Smooth muscle cell (in vitro differentiated cells): ENCODE results near the gene NKAIN2. TPM values are rescaled to one million over a fixed set of nuclear protein-coding genes. Genes with fewer than 3 reads are reported as not detected.
"Not testable (repeated sequence)": the region's sequence is repeated elsewhere in the genome, so short reads cannot be mapped to it uniquely, and the experiment has no call there.

Experiments
- DNase-seq: peaks from one replicate; lab custom pipeline; 2025; ENCODE audit not compliant: unreplicated experiment; lab: John Stamatoyannopoulos, UW
- H2AFZ ChIP-seq: fragments of 200-600 bp; sonication (generic); 2 replicates; pipeline ENCODE4 v1.6.0; 2016; ENCODE audit warnings: antibody characterized with exemption, low read depth, mild to moderate bottlenecking
- H3F3A ChIP-seq: fragments of 200-600 bp; sonication (generic); 2 replicates; pipeline ENCODE4 v1.6.0; 2017; ENCODE audit warnings: antibody characterized with exemption, low read depth
- H3K27ac ChIP-seq: fragments of 200-600 bp; sonication (generic); 2 replicates; pipeline ENCODE4 v1.5.1; 2016; ENCODE audit warnings: low read depth, mild to moderate bottlenecking
- H3K27me3 ChIP-seq: fragments of 200-600 bp; sonication (generic); 2 replicates; pipeline ENCODE4 v1.6.1; 2016; ENCODE audit warnings: low read depth, mild to moderate bottlenecking
- H3K36me3 ChIP-seq: fragments of 200-600 bp; sonication (generic); 2 replicates; pipeline ENCODE4 v1.5.1; 2016; ENCODE audit warnings: low read depth
- H3K4me1 ChIP-seq: fragments of 200-600 bp; sonication (generic); 2 replicates; pipeline ENCODE4 v1.5.1; 2016; ENCODE audit warnings: low read depth
- H3K4me2 ChIP-seq: fragments of 200-600 bp; sonication (generic); 2 replicates; pipeline ENCODE4 v1.6.0; 2016; ENCODE audit warnings: mild to moderate bottlenecking
- H3K4me3 ChIP-seq: fragments of 200-600 bp; sonication (generic); 2 replicates; pipeline ENCODE4 v1.5.1; 2016; ENCODE audit warnings: mild to moderate bottlenecking
- H3K79me2 ChIP-seq: fragments of 200-600 bp; sonication (generic); 2 replicates; pipeline ENCODE4 v1.6.0; 2016; ENCODE audit warnings: low read depth, mild to moderate bottlenecking
- H3K9ac ChIP-seq: fragments of 200-600 bp; sonication (generic); 2 replicates; pipeline ENCODE4 v1.6.0; 2016; ENCODE audit warnings: low read depth
- H3K9me3 ChIP-seq: fragments of 200-600 bp; sonication (generic); replicated peaks from 2 replicates; pipeline ENCODE4 v1.5.1; 2016; ENCODE audit warnings: low read depth
- H4K20me1 ChIP-seq: fragments of 200-600 bp; sonication (generic); 2 replicates; pipeline ENCODE4 v1.6.0; 2016; ENCODE audit warnings: low read depth
- WGBS: methylation state at CpG from one replicate; pipeline ENCODE4 v1.1.7; 2016; ENCODE audit warnings: low lambda C conversion rate; 5-methylcytosine and 5-hydroxymethylcytosine counted together
- polyA plus RNA-seq: library from polyadenylated mRNA; unstranded; fragments of >200 nt; fragmentation: Nextera tagmentation; extraction: Ambion mirVana; gene quantifications from 2 replicates; pipeline ENCODE4 v1.2.1, GENCODE V29; 2016
- total RNA-seq: library from RNA; depleted of rRNA; stranded (reverse); fragments of >200 nt; gene quantifications from 2 replicates; pipeline ENCODE4 v1.2.3, GENCODE V29; 2014
- TF ChIP-seq, protein P1 (sequence below): fragments of 200-600 bp; sonication (generic); IDR thresholded peaks from 2 replicates; pipeline ENCODE4 v1.5.1; 2017; ENCODE audit warnings: borderline replicate concordance, mild to moderate bottlenecking, antibody characterized with exemption; ENCODE audit not compliant: insufficient read depth, poor library complexity, severe bottlenecking

Gene NKAIN2
- total and polyA plus RNA-seq, 2 experiments from 2014 or later: 0.09 TPM; not detected in 1

GRCh38 chr6:124008988-124009765, 205.5 kb downstream of the NKAIN2 start:
- H3K27me3 ChIP-seq: no peaks in the 10 kb centered on the region
- no peaks in the 10 kb centered on the region for H3K79me2 ChIP-seq
- H3K4me3 ChIP-seq: no peak overlapping the region
- no peak for DNase-seq
- no peaks in the 10 kb centered on the region for H3F3A ChIP-seq
- H3K27ac ChIP-seq: no peak overlapping the region
- H3K4me2 ChIP-seq: no peak overlapping the region
- no peaks in the 10 kb centered on the region for H3K4me1 ChIP-seq
- WGBS: 83% methylated on average over 6 of the region's 6 CpGs
- TF ChIP-seq, protein P1, sequence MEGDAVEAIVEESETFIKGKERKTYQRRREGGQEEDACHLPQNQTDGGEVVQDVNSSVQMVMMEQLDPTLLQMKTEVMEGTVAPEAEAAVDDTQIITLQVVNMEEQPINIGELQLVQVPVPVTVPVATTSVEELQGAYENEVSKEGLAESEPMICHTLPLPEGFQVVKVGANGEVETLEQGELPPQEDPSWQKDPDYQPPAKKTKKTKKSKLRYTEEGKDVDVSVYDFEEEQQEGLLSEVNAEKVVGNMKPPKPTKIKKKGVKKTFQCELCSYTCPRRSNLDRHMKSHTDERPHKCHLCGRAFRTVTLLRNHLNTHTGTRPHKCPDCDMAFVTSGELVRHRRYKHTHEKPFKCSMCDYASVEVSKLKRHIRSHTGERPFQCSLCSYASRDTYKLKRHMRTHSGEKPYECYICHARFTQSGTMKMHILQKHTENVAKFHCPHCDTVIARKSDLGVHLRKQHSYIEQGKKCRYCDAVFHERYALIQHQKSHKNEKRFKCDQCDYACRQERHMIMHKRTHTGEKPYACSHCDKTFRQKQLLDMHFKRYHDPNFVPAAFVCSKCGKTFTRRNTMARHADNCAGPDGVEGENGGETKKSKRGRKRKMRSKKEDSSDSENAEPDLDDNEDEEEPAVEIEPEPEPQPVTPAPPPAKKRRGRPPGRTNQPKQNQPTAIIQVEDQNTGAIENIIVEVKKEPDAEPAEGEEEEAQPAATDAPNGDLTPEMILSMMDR: no peak
- no peaks in the 10 kb centered on the region for H3K9me3 ChIP-seq
- H4K20me1 ChIP-seq: no peaks in the 10 kb centered on the region
- no peak overlapping the region for H2AFZ ChIP-seq
- H3K36me3 ChIP-seq: no peaks in the 10 kb centered on the region
- H3K9ac ChIP-seq: no peak overlapping the region

- Histone ChIP-seq H3K27ac (no peak overlapping the region), H2AFZ (no peak overlapping the region), H3K9ac (no peak overlapping the region), H4K20me1 (no peaks in the 10 kb centered on the region), H3K4me1 (no peaks in the 10 kb centered on the region), H3F3A (no peaks in the 10 kb centered on the region), H3K79me2 (no peaks in the 10 kb centered on the region), H3K27me3 (no peaks in the 10 kb centered on the region), H3K4me2 (no peak overlapping the region), H3K4me3 (no peak overlapping the region), H3K36me3 (no peaks in the 10 kb centered on the region), H3K9me3 (no peaks in the 10 kb centered on the region)
- DNase-seq: no peak
- TF ChIP-seq, protein P1: no peak
Measured at GRCh38 chr6:124010574-124010973, 206.9 kb downstream of the NKAIN2 start.

- Histone ChIP-seq H3K4me2 (no peak overlapping the region), H3K4me1 (no peaks in the 10 kb centered on the region), H3K27ac (no peak overlapping the region), H3K4me3 (no peak overlapping the region), H4K20me1 (no peaks in the 10 kb centered on the region), H3K9ac (no peak overlapping the region), H3K27me3 (no peaks in the 10 kb centered on the region), H3K36me3 (no peaks in the 10 kb centered on the region), H3F3A (no peaks in the 10 kb centered on the region), H2AFZ (no peak overlapping the region), H3K9me3 (no peaks in the 10 kb centered on the region), H3K79me2 (no peaks in the 10 kb centered on the region)
- TF ChIP-seq, protein P1: no peak
- DNase-seq: no peak
- 90% methylated on average over 2 of the region's 2 CpGs for WGBS
Measured at GRCh38 chr6:124011180-124011579, 207.5 kb downstream of the NKAIN2 start.

DNA sequence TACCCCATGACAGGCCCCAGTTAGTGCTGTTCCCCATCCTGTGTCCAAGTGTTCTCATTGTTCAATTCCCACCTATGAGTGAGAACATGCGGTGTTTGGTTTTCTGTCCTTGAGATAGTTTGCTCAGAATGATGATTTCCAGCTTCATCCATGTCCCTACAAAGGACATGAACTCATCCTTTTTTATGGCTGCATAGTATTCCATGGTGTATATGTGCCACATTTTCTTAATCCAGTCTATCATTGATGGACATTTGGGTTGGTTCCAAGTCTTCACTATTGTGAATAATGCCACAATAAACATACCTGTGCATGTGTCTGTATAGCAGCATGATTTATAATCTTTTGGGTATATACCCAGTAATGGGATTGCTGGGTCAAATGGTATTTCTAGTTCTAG, 218.4 kb downstream of the NKAIN2 start:
- DNase-seq, H3K27ac ChIP-seq, H3K4me3 ChIP-seq, H3F3A ChIP-seq, H3K27me3 ChIP-seq, H3K4me2 ChIP-seq, H2AFZ ChIP-seq, H3K79me2 ChIP-seq, H3K9me3 ChIP-seq, H3K9ac ChIP-seq, H4K20me1 ChIP-seq, H3K4me1 ChIP-seq, H3K36me3 ChIP-seq: not testable (repeated sequence)
- WGBS: 100% methylated on average over 1 of the region's 1 CpG
